GM18519 (cell line): ENCODE results near the gene RBM8A.
"Not testable (repeated sequence)": the region's sequence is repeated elsewhere in the genome, so short reads cannot be mapped to it uniquely, and the experiment has no call there.

ENCODE experiments used
- ATAC-seq: cut with Tn5 transposase; IDR thresholded peaks from one replicate; pipeline ENCODE4 v1.9.1; 2021; ENCODE audit warnings: mild to moderate bottlenecking, moderate library complexity; ENCODE audit not compliant: unreplicated experiment, low FRiP score

RBM8A gene

GRCh38 chr1:145956781-145957442 lies 29.6 kb upstream of the RBM8A start:
- no peak for ATAC-seq

- ATAC-seq, result no peak
These were observed 29.1 kb upstream of the RBM8A start for GRCh38 chr1:145956361-145956760.

GRCh38 chr1:145955436-145955835 lies 28.2 kb upstream of the RBM8A start:
- ATAC-seq, result no peak

- ATAC-seq, result no peak
These were observed 26.6 kb upstream of the RBM8A start for GRCh38 chr1:145953861-145954260.

GRCh38 chr1:145952903-145953302 lies 25.6 kb upstream of the RBM8A start:
- ATAC-seq, result no peak

- ATAC-seq, result no peak
These were observed 24.2 kb upstream of the RBM8A start for GRCh38 chr1:145951526-145951925.

- ATAC-seq, result no peak
These were observed 21.9 kb upstream of the RBM8A start for GRCh38 chr1:145949219-145949618.

- ATAC-seq, result no peak
These were observed 20.3 kb upstream of the RBM8A start for GRCh38 chr1:145947551-145947950.

- no peak for ATAC-seq
These were observed 19.2 kb upstream of the RBM8A start for GRCh38 chr1:145946477-145946986.

- ATAC-seq, result no peak
These were observed 17.2 kb upstream of the RBM8A start for GRCh38 chr1:145944532-145944931.

GRCh38 chr1:145942871-145943270 lies 15.6 kb upstream of the RBM8A start:
- ATAC-seq, result no peak

- no peak for ATAC-seq
These were observed 15.1 kb upstream of the RBM8A start for GRCh38 chr1:145942405-145942804.

GRCh38 chr1:145937436-145937835 lies 10.2 kb upstream of the RBM8A start:
- ATAC-seq, result no peak

- no peak for ATAC-seq
These were observed 9.0 kb upstream of the RBM8A start for GRCh38 chr1:145936247-145936646.

GRCh38 chr1:145935708-145936107 lies 8.4 kb upstream of the RBM8A start:
- ATAC-seq, result no peak

GRCh38 chr1:145932522-145933009 lies 5.3 kb upstream of the RBM8A start:
- ATAC-seq, result not testable (repeated sequence)

GRCh38 chr1:145927916-145928643 lies 796 bp upstream of the RBM8A start:
- no peak for ATAC-seq

GRCh38 chr1:145926686-145927062 lies 610 bp downstream of the RBM8A start:
- ATAC-seq, result no peak

GRCh38 chr1:145922266-145922665 lies 5.0 kb downstream of the RBM8A start:
- ATAC-seq, result no peak

- not testable (repeated sequence) for ATAC-seq
These were observed 7.0 kb downstream of the RBM8A start for GRCh38 chr1:145920297-145920696.

GRCh38 chr1:145918992-145919939 lies 8.0 kb downstream of the RBM8A start:
- ATAC-seq, result no peak
